Smooth muscle cell (in vitro differentiated cells): Measurements from ENCODE around the gene KNSTRN. TPM values are rescaled to one million over a fixed set of nuclear protein-coding genes. Genes with fewer than 3 reads are reported as not detected.

ENCODE experiments used
- DNase-seq: peaks from one replicate; lab custom pipeline; 2025; ENCODE audit not compliant: unreplicated experiment; lab: John Stamatoyannopoulos, UW
- H2AFZ ChIP-seq: fragments of 200-600 bp; sonication (generic); 2 replicates; pipeline ENCODE4 v1.6.0; 2016; ENCODE audit warnings: antibody characterized with exemption, low read depth, mild to moderate bottlenecking
- H3F3A ChIP-seq: fragments of 200-600 bp; sonication (generic); 2 replicates; pipeline ENCODE4 v1.6.0; 2017; ENCODE audit warnings: antibody characterized with exemption, low read depth
- H3K27ac ChIP-seq: fragments of 200-600 bp; sonication (generic); 2 replicates; pipeline ENCODE4 v1.5.1; 2016; ENCODE audit warnings: low read depth, mild to moderate bottlenecking
- H3K27me3 ChIP-seq: fragments of 200-600 bp; sonication (generic); 2 replicates; pipeline ENCODE4 v1.6.1; 2016; ENCODE audit warnings: low read depth, mild to moderate bottlenecking
- H3K36me3 ChIP-seq: fragments of 200-600 bp; sonication (generic); 2 replicates; pipeline ENCODE4 v1.5.1; 2016; ENCODE audit warnings: low read depth
- H3K4me1 ChIP-seq: fragments of 200-600 bp; sonication (generic); 2 replicates; pipeline ENCODE4 v1.5.1; 2016; ENCODE audit warnings: low read depth
- H3K4me2 ChIP-seq: fragments of 200-600 bp; sonication (generic); 2 replicates; pipeline ENCODE4 v1.6.0; 2016; ENCODE audit warnings: mild to moderate bottlenecking
- H3K4me3 ChIP-seq: fragments of 200-600 bp; sonication (generic); 2 replicates; pipeline ENCODE4 v1.5.1; 2016; ENCODE audit warnings: mild to moderate bottlenecking
- H3K79me2 ChIP-seq: fragments of 200-600 bp; sonication (generic); 2 replicates; pipeline ENCODE4 v1.6.0; 2016; ENCODE audit warnings: low read depth, mild to moderate bottlenecking
- H3K9ac ChIP-seq: fragments of 200-600 bp; sonication (generic); 2 replicates; pipeline ENCODE4 v1.6.0; 2016; ENCODE audit warnings: low read depth
- H3K9me3 ChIP-seq: fragments of 200-600 bp; sonication (generic); replicated peaks from 2 replicates; pipeline ENCODE4 v1.5.1; 2016; ENCODE audit warnings: low read depth
- H4K20me1 ChIP-seq: fragments of 200-600 bp; sonication (generic); 2 replicates; pipeline ENCODE4 v1.6.0; 2016; ENCODE audit warnings: low read depth
- WGBS: methylation state at CpG from one replicate; pipeline ENCODE4 v1.1.7; 2016; ENCODE audit warnings: low lambda C conversion rate; 5-methylcytosine and 5-hydroxymethylcytosine counted together
- polyA plus RNA-seq: library from polyadenylated mRNA; unstranded; fragments of >200 nt; fragmentation: Nextera tagmentation; extraction: Ambion mirVana; gene quantifications from 2 replicates; pipeline ENCODE4 v1.2.1, GENCODE V29; 2016
- total RNA-seq: library from RNA; depleted of rRNA; stranded (reverse); fragments of >200 nt; gene quantifications from 2 replicates; pipeline ENCODE4 v1.2.3, GENCODE V29; 2014
- TF ChIP-seq, protein P1 (sequence below): fragments of 200-600 bp; sonication (generic); IDR thresholded peaks from 2 replicates; pipeline ENCODE4 v1.5.1; 2017; ENCODE audit warnings: borderline replicate concordance, mild to moderate bottlenecking, antibody characterized with exemption; ENCODE audit not compliant: insufficient read depth, poor library complexity, severe bottlenecking

Gene KNSTRN
- total and polyA plus RNA-seq, 2 experiments from 2014 or later, result 17.3 to 27.0 TPM

- no peaks in the 10 kb centered on the region for H3F3A ChIP-seq
- no peaks in the 10 kb centered on the region for H3K36me3 ChIP-seq
- 97% methylated on average over 9 of the region's 9 CpGs for WGBS
- TF ChIP-seq, protein P1, sequence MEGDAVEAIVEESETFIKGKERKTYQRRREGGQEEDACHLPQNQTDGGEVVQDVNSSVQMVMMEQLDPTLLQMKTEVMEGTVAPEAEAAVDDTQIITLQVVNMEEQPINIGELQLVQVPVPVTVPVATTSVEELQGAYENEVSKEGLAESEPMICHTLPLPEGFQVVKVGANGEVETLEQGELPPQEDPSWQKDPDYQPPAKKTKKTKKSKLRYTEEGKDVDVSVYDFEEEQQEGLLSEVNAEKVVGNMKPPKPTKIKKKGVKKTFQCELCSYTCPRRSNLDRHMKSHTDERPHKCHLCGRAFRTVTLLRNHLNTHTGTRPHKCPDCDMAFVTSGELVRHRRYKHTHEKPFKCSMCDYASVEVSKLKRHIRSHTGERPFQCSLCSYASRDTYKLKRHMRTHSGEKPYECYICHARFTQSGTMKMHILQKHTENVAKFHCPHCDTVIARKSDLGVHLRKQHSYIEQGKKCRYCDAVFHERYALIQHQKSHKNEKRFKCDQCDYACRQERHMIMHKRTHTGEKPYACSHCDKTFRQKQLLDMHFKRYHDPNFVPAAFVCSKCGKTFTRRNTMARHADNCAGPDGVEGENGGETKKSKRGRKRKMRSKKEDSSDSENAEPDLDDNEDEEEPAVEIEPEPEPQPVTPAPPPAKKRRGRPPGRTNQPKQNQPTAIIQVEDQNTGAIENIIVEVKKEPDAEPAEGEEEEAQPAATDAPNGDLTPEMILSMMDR, result no peak
- no peaks in the 10 kb centered on the region for H4K20me1 ChIP-seq
- no peaks in the 10 kb centered on the region for H3K4me1 ChIP-seq
- H2AFZ ChIP-seq, result no peak overlapping the region
- no peak overlapping the region for H3K9ac ChIP-seq
- H3K79me2 ChIP-seq, result no peaks in the 10 kb centered on the region
- DNase-seq, result no peak
- no peak overlapping the region for H3K4me3 ChIP-seq
- H3K9me3 ChIP-seq, result no peaks in the 10 kb centered on the region
- H3K4me2 ChIP-seq, result no peak overlapping the region
- no peak overlapping the region for H3K27ac ChIP-seq
- no peaks in the 10 kb centered on the region for H3K27me3 ChIP-seq
Observed at GRCh38 chr15:40427188-40427587, 44.7 kb downstream of the KNSTRN start.

GRCh38 chr15:40428185-40428584, 45.7 kb downstream of the KNSTRN start:
- Histone ChIP-seq H3F3A (no peaks in the 10 kb centered on the region), H3K27me3 (no peaks in the 10 kb centered on the region), H4K20me1 (no peaks in the 10 kb centered on the region), H3K4me3 (no peak overlapping the region), H3K9me3 (no peaks in the 10 kb centered on the region), H3K36me3 (no peaks in the 10 kb centered on the region), H3K4me1 (no peaks in the 10 kb centered on the region), H3K27ac (no peak overlapping the region), H2AFZ (no peak overlapping the region), H3K4me2 (no peak overlapping the region), H3K79me2 (no peaks in the 10 kb centered on the region), H3K9ac (no peak overlapping the region)
- WGBS, result 96% methylated on average over 4 of the region's 4 CpGs
- TF ChIP-seq, protein P1, result no peak
- DNase-seq, result no peak

DNA sequence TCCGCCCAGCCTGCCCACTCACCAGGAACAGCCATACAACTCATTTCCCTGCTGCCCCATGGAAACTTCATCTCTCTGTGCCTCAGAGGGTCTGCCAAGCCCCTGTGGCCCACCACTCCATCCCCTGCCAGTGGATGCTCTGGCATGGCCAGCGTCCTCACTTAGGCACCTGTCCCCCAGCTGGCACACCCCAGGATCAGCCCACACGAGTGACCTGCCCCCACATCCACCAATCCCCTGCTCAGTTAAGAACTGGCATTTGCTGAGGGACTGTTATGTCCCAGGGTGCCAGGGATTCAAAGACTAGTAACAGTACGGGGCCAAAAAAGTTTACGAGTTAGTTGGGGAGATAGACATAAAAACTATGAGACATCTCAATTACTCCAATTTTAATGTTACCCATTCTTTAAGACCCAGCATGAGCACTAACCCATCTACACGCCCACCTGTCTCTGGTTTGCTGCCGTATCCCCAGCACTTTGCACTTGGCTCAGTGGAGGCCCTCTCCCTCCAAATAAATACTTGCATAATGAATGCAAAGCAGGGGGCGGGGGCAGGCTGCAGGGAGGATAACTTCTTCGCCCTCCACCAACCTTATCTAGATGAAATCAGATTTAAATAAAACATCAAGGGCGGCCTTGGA, 46.7 kb downstream of the KNSTRN start:
- Histone ChIP-seq H3K4me2 (no peak overlapping the region), H3K79me2 (no peaks in the 10 kb centered on the region), H3K27me3 (no peaks in the 10 kb centered on the region), H3K4me3 (no peak overlapping the region), H3K4me1 (no peaks in the 10 kb centered on the region), H4K20me1 (no peaks in the 10 kb centered on the region), H3K9me3 (no peaks in the 10 kb centered on the region), H2AFZ (no peak overlapping the region), H3K36me3 (no peaks in the 10 kb centered on the region), H3K27ac (no peak overlapping the region), H3F3A (no peaks in the 10 kb centered on the region), H3K9ac (no peak overlapping the region)
- 68% methylated on average over 10 of the region's 10 CpGs for WGBS
- no peak for DNase-seq
- TF ChIP-seq, protein P1, result no peak

- Histone ChIP-seq H4K20me1 (no peaks in the 10 kb centered on the region), H2AFZ (no peak overlapping the region), H3F3A (no peaks in the 10 kb centered on the region), H3K36me3 (no peaks in the 10 kb centered on the region), H3K4me1 (peaks cover under 1% of the 10 kb centered on the region), H3K4me2 (no peak overlapping the region), H3K27ac (no peak overlapping the region), H3K9ac (no peak overlapping the region), H3K4me3 (no peak overlapping the region), H3K9me3 (no peaks in the 10 kb centered on the region), H3K79me2 (no peaks in the 10 kb centered on the region), H3K27me3 (peaks cover 7% of the 10 kb centered on the region)
- WGBS, result 32% methylated on average over 10 of the region's 10 CpGs
- no peak for DNase-seq
- TF ChIP-seq, protein P1, result no peak
Observed at GRCh38 chr15:40430271-40430805, 47.8 kb downstream of the KNSTRN start.
